C4-2B (cell line): ENCODE data around the gene B9D1.

ENCODE experiments used
- H3K27ac ChIP-seq: fragments of 450-650 bp; 2 replicates; pipeline ENCODE4 v1.5.1; 2017
- CTCF ChIP-seq: fragments of 450-650 bp; conservative IDR thresholded peaks from 2 replicates; pipeline ENCODE4 v1.5.1; 2017; ENCODE audit warnings: mild to moderate bottlenecking
- ZFX ChIP-seq: fragments of 450-650 bp; IDR thresholded peaks from 2 replicates; pipeline ENCODE4 v1.6.1; 2017

Gene B9D1

GRCh38 chr17:19304209-19304608 lies 58.3 kb downstream of the B9D1 start:
- TF ChIP-seq CTCF (no peak), ZFX (no peak)
- H3K27ac ChIP-seq = peak overlapping the region; percentile 14; the same call in 1 of the 2 replicates

- TF ChIP-seq CTCF (no peak), ZFX (no peak)
- 0 out of 2 replicates have a peak overlapping the region, but pooled peaks have one; percentile 0 for H3K27ac ChIP-seq
Measured at GRCh38 chr17:19303367-19303776, 59.2 kb downstream of the B9D1 start.

DNA sequence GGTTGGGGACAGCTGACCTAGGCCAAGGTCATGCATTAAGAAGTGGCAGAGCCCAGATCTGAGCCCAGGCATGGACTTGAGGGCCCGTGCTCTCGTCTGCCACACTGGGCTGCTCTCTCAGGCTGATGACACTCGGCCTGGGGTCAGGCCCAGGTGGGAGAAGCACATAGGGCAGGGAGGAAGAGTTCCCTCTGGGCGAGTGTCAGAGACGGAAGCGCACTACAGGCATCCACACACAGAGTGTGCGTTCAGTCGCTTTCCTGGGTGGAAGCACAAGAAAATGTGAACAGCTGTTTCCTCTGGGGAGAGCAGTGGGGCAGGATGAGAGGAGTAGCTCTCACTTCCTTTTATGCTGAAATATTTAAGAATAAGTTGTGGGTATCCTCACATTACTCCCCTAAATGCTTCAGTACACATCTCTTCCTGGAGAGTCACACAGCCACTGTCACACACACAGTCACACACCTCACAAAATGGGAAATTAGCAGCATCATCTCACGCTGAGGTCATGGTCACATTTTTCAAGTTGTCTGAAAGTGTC lies 59.7 kb downstream of the B9D1 start:
- TF ChIP-seq ZFX (no peak), CTCF (no peak)
- H3K27ac ChIP-seq = no peak overlapping the region

DNA sequence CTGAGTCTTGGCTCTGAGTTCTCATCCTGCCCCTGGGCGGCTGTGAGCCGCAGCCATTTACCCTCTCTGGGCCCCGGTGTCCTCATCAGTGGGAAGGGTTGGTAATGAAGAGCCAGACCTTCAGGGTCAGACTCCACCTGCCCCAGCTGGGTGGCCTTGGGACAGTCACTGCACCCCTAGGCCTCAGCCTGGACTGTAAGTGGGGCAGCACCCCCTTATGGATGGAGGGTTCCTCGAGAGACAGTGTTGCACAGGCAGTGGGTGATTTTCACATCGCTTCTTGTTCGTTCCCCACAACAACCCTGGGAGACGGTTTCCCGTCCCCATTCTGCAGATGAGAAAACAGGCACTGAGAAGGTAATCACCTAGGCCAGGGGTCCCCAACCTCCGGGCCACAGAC lies 60.5 kb downstream of the B9D1 start:
- no peak overlapping the region for H3K27ac ChIP-seq
- TF ChIP-seq ZFX (no peak), CTCF (no peak)

GRCh38 chr17:19301274-19301951 lies 61.1 kb downstream of the B9D1 start:
- TF ChIP-seq CTCF (no peak), ZFX (no peak)
- no peak overlapping the region for H3K27ac ChIP-seq

GRCh38 chr17:19299866-19300265 lies 62.7 kb downstream of the B9D1 start:
- H3K27ac ChIP-seq = no peak overlapping the region
- TF ChIP-seq ZFX = no peak

DNA sequence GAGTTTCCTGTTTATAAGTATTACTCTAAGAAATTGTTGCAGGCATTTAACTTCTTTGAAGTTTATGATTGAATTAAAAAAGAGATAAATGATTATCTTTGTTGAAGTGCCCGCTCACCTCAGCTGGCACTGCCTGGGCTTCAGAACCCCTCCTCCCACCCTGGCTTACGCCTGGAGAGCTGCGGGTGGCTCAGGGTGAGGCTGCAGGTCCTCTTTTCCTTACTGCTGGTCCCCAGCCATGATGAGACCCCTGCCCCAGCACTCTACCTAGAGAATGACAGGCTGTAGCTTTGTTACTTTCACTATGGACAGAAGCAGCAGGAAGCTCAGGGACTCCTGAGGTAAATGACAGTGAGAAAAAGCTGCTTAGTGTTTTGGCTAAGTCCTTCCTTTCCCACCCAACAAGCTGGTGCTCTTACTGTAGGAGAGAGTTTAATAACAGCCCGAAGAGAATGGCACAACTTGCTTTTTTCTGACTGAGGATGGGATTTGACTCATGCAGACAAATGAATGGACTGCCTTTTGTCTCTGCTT lies 63.2 kb downstream of the B9D1 start:
- TF ChIP-seq CTCF (no peak), ZFX (no peak)
- H3K27ac ChIP-seq = no peak overlapping the region
